WTC11 (cell line): Measurements from ENCODE around the gene NAT9. TPM values are rescaled to one million over a fixed set of nuclear protein-coding genes. Genes with fewer than 3 reads are reported as not detected.

Source experiments
- ATAC-seq: fragments of 200-7000 bp; cut with Tn5 transposase; 2 replicates; pipeline ENCODE4 v1.10.0; 2021; ENCODE audit warnings: mild to moderate bottlenecking, moderate library complexity
- CTCF ChIA-PET: fragments of 300-600 bp; sonication (Branson Sonifier 250); formaldehyde crosslinking; loops from one replicate; lab custom pipeline; 2021; ENCODE audit warnings: antibody characterized with exemption; lab: Charles Lee
- POLR2A ChIA-PET: fragments of 350-600 bp; sonication (Branson Sonifier 250); formaldehyde crosslinking; loops from one replicate; lab custom pipeline; 2021; ENCODE audit warnings: antibody characterized with exemption; lab: Charles Lee
- DNase-seq: peaks from one replicate; pipeline ENCODE4 v3.0.0; 2021; ENCODE audit warnings: low spot score
- H3K27ac Mint-ChIP-seq: 2 replicates; pipeline ENCODE4 v1.8.0; 2021; ENCODE audit warnings: mixed read lengths
- H3K27me3 Mint-ChIP-seq: 2 replicates; pipeline ENCODE4 v1.8.0; 2021; ENCODE audit warnings: low read depth, mild to moderate bottlenecking, moderate library complexity, mixed read lengths
- H3K36me3 Mint-ChIP-seq: 2 replicates; pipeline ENCODE4 v1.8.0; 2021; ENCODE audit warnings: mixed read lengths
- H3K4me1 Mint-ChIP-seq: 2 replicates; pipeline ENCODE4 v1.8.0; 2022; ENCODE audit warnings: mixed read lengths
- H3K4me3 Mint-ChIP-seq: 2 replicates; pipeline ENCODE4 v1.8.0; 2021; ENCODE audit warnings: mild to moderate bottlenecking, moderate library complexity, mixed read lengths
- H3K9me3 Mint-ChIP-seq: 2 replicates; pipeline ENCODE4 v1.8.0; 2021; ENCODE audit warnings: mixed read lengths
- ATF1 ChIP-seq: sonication (generic); formaldehyde crosslinking; IDR thresholded peaks from 2 replicates; pipeline ENCODE4 v1.8.1; 2023; ENCODE audit warnings: mild to moderate bottlenecking, moderate library complexity, missing genetic modification reagents
- CREB1 ChIP-seq: sonication (generic); formaldehyde crosslinking; IDR thresholded peaks from 2 replicates; pipeline ENCODE4 v1.8.0; 2023; ENCODE audit warnings: mild to moderate bottlenecking, missing genetic modification reagents
- FOXJ3 ChIP-seq: sonication (generic); formaldehyde crosslinking; IDR thresholded peaks from 2 replicates; pipeline ENCODE4 v1.9.0; 2021; ENCODE audit warnings: missing genetic modification reagents, mild to moderate bottlenecking, borderline replicate concordance
- HMGA2 ChIP-seq: fragments of 250-450 bp; sonication (Bioruptor Pico); IDR thresholded peaks from 2 replicates; pipeline ENCODE4 v1.4.0; 2021; ENCODE audit warnings: mild to moderate bottlenecking, moderate library complexity
- IRF2 ChIP-seq: sonication (generic); formaldehyde crosslinking; IDR thresholded peaks from 2 replicates; pipeline ENCODE4 v1.8.0; 2022; ENCODE audit warnings: low read depth, missing genetic modification reagents, borderline replicate concordance
- JUN ChIP-seq: sonication (generic); formaldehyde crosslinking; IDR thresholded peaks from 2 replicates; pipeline ENCODE4 v1.8.0; 2023; ENCODE audit warnings: mild to moderate bottlenecking, missing genetic modification reagents
- NFATC4 ChIP-seq: fragments of 250-450 bp; sonication (Bioruptor Pico); IDR thresholded peaks from 2 replicates; pipeline ENCODE4 v1.9.0; 2021; ENCODE audit warnings: mild to moderate bottlenecking
- NFE2L1 ChIP-seq: sonication (generic); formaldehyde crosslinking; IDR thresholded peaks from 2 replicates; pipeline ENCODE4 v1.8.1; 2023; ENCODE audit warnings: missing genetic modification reagents
- NFYB ChIP-seq: sonication (generic); formaldehyde crosslinking; conservative IDR thresholded peaks from 2 replicates; pipeline ENCODE4 v1.8.0; 2022; ENCODE audit warnings: low read depth, missing genetic modification reagents
- TEAD1 ChIP-seq: sonication (generic); formaldehyde crosslinking; IDR thresholded peaks from 2 replicates; pipeline ENCODE4 v1.8.0; 2022; ENCODE audit warnings: mild to moderate bottlenecking, missing genetic modification reagents
- ZNF138 ChIP-seq: sonication (generic); formaldehyde crosslinking; conservative IDR thresholded peaks from 2 replicates; pipeline ENCODE4 v1.8.1; 2022; ENCODE audit warnings: mild to moderate bottlenecking, moderate library complexity, missing genetic modification reagents
- ZNF317 ChIP-seq: sonication (generic); formaldehyde crosslinking; IDR thresholded peaks from 2 replicates; pipeline ENCODE4 v1.8.1; 2023; ENCODE audit warnings: low read depth, mild to moderate bottlenecking, moderate library complexity, missing genetic modification reagents, borderline replicate concordance
- total RNA-seq: library from RNA; stranded (reverse); gene quantifications from 3 replicates; pipeline ENCODE4 v1.2.3, GENCODE V29; 2021
- TF ChIP-seq, protein P1 (sequence below): fragments of 200-600 bp; IDR thresholded peaks from 2 replicates; pipeline ENCODE4 v1.8.0; 2022; ENCODE audit warnings: antibody characterized with exemption
- TF ChIP-seq, protein P2 (sequence below): fragments of 250-450 bp; sonication (Bioruptor Pico); IDR thresholded peaks from 2 replicates; pipeline ENCODE4 v1.9.0; 2021; ENCODE audit warnings: mild to moderate bottlenecking
- TF ChIP-seq, protein P3 (sequence below): fragments of 250-450 bp; sonication (Bioruptor Pico); IDR thresholded peaks from 2 replicates; pipeline ENCODE4 v1.9.0; 2021; ENCODE audit warnings: mild to moderate bottlenecking
- TF ChIP-seq, protein P4 (sequence below): fragments of 250-450 bp; sonication (Bioruptor Pico); IDR thresholded peaks from 2 replicates; pipeline ENCODE4 v2.1.2; 2022; ENCODE audit warnings: mild to moderate bottlenecking, moderate library complexity
- TF ChIP-seq, protein P5 (sequence below): sonication (generic); formaldehyde crosslinking; conservative IDR thresholded peaks from 2 replicates; pipeline ENCODE4 v1.8.1; 2022; ENCODE audit warnings: mild to moderate bottlenecking, missing genetic modification reagents
- TF ChIP-seq, protein P6 (sequence below): sonication (generic); formaldehyde crosslinking; IDR thresholded peaks from 2 replicates; pipeline ENCODE4 v1.8.1; 2023; ENCODE audit warnings: mild to moderate bottlenecking, missing genetic modification reagents, borderline replicate concordance

The NAT9 gene
- total RNA-seq, 1 experiment from 2014 or later = 67.1 TPM

DNA sequence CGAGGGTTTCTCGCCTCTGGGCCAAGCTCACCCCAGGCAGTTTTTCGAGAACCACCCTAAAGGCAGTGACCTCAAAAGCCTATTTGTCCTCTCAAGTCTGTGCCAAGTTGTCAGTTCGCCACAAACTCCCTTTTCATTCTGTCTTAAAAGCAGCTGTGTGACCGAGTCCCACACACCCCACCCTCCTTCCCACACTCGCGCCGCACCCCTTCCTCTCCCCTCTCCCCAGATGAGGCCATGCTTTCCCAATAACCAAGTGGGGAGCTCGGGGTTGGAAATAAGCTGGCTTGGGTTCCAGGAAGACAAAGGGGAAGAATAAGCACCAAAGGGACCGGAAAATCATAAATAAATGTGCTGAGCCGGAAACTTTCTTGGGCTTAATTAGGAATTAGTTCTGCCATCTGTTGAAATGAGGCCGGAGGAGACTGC lies 46.8 kb upstream of the NAT9 start (continued):
- TF ChIP-seq, protein P1, sequence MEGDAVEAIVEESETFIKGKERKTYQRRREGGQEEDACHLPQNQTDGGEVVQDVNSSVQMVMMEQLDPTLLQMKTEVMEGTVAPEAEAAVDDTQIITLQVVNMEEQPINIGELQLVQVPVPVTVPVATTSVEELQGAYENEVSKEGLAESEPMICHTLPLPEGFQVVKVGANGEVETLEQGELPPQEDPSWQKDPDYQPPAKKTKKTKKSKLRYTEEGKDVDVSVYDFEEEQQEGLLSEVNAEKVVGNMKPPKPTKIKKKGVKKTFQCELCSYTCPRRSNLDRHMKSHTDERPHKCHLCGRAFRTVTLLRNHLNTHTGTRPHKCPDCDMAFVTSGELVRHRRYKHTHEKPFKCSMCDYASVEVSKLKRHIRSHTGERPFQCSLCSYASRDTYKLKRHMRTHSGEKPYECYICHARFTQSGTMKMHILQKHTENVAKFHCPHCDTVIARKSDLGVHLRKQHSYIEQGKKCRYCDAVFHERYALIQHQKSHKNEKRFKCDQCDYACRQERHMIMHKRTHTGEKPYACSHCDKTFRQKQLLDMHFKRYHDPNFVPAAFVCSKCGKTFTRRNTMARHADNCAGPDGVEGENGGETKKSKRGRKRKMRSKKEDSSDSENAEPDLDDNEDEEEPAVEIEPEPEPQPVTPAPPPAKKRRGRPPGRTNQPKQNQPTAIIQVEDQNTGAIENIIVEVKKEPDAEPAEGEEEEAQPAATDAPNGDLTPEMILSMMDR = no peak
- TF ChIP-seq TEAD1 (CRISPR knock-in tag) = no peak
- no peak for TF ChIP-seq JUN (CRISPR knock-in tag)
- TF ChIP-seq CREB1 (CRISPR knock-in tag) = no peak
- no peak for TF ChIP-seq HMGA2

DNA sequence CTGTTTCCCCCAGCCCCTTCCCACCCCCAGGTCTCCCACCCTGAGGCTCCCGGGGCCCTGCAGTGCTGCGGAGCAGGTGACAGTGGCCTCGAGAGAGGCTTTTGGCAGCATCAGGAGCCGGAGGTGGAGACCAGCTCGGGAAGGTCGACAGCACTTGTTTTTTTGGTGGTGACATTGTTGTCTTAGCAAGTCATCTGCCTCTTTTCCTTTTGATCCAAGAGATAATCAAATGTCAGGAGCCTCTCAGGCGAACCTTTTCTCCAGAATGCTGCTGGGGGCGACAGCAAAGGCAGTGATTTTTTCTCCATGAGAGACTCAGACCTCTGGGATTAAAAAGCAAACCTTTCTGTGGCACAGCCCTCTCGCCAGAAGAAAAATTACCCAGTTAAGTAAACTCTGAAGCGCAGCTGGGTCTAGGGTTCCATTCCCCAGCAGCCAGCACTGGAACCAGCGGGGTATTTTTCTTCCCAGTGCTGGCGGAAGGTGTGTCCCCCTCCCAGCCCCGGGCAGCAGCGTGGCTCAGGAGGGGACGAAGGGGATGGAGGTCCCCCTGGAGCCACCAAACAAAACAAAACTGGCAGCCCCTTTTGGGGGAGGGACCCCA lies 46.3 kb upstream of the NAT9 start:
- Mint-ChIP-seq H3K27me3 (peaks cover 2% of the 10 kb centered on the region; the same call in 1 of the 2 replicates), H3K4me3 (no peak overlapping the region), H3K4me1 (no peaks in the 10 kb centered on the region), H3K9me3 (no peaks in the 10 kb centered on the region), H3K27ac (no peak overlapping the region), H3K36me3 (no peaks in the 10 kb centered on the region)
- TF ChIP-seq HMGA2 = no peak
- no peak for TF ChIP-seq NFYB (CRISPR knock-in tag)
- TF ChIP-seq ATF1 (CRISPR knock-in tag) = no peak
- no peak for ATAC-seq
- DNase-seq = no peak
- ChIA-PET CTCF (interaction anchor here (2.0 kb wide), 1 partner anchor 21 kb away, joined by 9 read pairs; no protein-coding TSS in a partner anchor), POLR2A (no interaction called here)

DNA sequence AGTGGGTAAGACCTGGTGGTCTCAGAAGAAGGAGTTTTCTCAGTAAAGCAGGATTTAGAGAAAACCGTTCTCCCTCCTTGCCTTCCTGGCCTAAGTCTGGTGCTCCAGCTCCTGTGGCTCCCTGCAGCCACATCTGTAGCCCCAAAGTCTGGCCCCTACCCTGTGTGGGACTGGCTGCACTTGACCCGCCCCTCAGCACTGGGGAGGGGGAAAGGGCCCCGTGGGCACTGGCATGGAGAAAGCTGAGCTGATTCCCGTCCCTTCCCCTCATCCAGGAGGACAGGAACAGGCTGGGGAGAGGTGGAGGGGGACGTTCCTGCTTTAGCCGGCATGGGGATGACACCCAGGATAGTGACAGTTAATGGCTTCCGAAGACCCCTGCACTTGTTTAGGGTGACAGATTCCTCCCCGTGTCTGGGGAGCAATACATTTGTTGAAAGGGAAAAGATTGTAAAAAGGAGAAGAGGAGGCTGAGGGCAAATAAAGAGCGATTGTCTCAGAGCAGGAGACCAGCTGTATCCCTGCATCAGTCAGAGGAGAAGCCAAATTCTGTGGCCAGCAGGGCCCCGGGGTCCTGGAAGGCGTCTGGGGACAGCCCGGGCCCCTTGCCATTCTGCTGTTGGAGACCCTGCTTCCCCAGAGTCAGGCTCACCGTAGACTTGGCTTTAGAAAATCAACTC lies 45.6 kb upstream of the NAT9 start:
- ChIA-PET POLR2A (no interaction called here), CTCF (interaction anchor here (0.6 to 2.0 kb wide), 4 partner anchors 21 to 40 kb away, joined by 3 to 9 read pairs (median 4); no protein-coding TSS in a partner anchor)
- H3K36me3 Mint-ChIP-seq = no peaks in the 10 kb centered on the region; the same call in 1 of the 2 replicates
- H3K27ac Mint-ChIP-seq = no peak overlapping the region
- H3K4me1 Mint-ChIP-seq = no peaks in the 10 kb centered on the region
- H3K27me3 Mint-ChIP-seq = peaks cover 2% of the 10 kb centered on the region; the same call in 1 of the 2 replicates
- DNase-seq (no peak), ATAC-seq (no peak)
- no peak overlapping the region for H3K4me3 Mint-ChIP-seq
- H3K9me3 Mint-ChIP-seq = no peaks in the 10 kb centered on the region
- no peak for TF ChIP-seq HMGA2
- TF ChIP-seq, protein P2, sequence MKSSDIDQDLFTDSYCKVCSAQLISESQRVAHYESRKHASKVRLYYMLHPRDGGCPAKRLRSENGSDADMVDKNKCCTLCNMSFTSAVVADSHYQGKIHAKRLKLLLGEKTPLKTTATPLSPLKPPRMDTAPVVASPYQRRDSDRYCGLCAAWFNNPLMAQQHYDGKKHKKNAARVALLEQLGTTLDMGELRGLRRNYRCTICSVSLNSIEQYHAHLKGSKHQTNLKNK = no peak
- TF ChIP-seq NFATC4 (CRISPR knock-in tag) = no peak
- no peak for TF ChIP-seq NFE2L1
- TF ChIP-seq, protein P3, sequence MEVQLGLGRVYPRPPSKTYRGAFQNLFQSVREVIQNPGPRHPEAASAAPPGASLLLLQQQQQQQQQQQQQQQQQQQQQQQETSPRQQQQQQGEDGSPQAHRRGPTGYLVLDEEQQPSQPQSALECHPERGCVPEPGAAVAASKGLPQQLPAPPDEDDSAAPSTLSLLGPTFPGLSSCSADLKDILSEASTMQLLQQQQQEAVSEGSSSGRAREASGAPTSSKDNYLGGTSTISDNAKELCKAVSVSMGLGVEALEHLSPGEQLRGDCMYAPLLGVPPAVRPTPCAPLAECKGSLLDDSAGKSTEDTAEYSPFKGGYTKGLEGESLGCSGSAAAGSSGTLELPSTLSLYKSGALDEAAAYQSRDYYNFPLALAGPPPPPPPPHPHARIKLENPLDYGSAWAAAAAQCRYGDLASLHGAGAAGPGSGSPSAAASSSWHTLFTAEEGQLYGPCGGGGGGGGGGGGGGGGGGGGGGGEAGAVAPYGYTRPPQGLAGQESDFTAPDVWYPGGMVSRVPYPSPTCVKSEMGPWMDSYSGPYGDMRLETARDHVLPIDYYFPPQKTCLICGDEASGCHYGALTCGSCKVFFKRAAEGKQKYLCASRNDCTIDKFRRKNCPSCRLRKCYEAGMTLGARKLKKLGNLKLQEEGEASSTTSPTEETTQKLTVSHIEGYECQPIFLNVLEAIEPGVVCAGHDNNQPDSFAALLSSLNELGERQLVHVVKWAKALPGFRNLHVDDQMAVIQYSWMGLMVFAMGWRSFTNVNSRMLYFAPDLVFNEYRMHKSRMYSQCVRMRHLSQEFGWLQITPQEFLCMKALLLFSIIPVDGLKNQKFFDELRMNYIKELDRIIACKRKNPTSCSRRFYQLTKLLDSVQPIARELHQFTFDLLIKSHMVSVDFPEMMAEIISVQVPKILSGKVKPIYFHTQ (CRISPR knock-in tag) = no peak
- no peak for TF ChIP-seq FOXJ3 (CRISPR knock-in tag)
- no peak for TF ChIP-seq ZNF317 (CRISPR knock-in tag)
- TF ChIP-seq, protein P4, sequence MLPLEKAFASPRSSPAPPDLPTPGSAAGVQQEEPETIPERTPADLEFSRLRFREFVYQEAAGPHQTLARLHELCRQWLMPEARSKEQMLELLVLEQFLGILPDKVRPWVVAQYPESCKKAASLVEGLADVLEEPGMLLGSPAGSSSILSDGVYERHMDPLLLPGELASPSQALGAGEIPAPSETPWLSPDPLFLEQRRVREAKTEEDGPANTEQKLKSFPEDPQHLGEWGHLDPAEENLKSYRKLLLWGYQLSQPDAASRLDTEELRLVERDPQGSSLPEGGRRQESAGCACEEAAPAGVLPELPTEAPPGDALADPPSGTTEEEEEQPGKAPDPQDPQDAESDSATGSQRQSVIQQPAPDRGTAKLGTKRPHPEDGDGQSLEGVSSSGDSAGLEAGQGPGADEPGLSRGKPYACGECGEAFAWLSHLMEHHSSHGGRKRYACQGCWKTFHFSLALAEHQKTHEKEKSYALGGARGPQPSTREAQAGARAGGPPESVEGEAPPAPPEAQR (CRISPR knock-in tag) = no peak
- TF ChIP-seq, protein P1 = no peak
- TF ChIP-seq ZNF138 (CRISPR knock-in tag) = no peak
- TF ChIP-seq, protein P5, sequence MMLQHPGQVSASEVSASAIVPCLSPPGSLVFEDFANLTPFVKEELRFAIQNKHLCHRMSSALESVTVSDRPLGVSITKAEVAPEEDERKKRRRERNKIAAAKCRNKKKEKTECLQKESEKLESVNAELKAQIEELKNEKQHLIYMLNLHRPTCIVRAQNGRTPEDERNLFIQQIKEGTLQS (CRISPR knock-in tag) = no peak
- no peak for TF ChIP-seq NFYB (CRISPR knock-in tag)
- TF ChIP-seq IRF2 (CRISPR knock-in tag) = no peak
- TF ChIP-seq, protein P6, sequence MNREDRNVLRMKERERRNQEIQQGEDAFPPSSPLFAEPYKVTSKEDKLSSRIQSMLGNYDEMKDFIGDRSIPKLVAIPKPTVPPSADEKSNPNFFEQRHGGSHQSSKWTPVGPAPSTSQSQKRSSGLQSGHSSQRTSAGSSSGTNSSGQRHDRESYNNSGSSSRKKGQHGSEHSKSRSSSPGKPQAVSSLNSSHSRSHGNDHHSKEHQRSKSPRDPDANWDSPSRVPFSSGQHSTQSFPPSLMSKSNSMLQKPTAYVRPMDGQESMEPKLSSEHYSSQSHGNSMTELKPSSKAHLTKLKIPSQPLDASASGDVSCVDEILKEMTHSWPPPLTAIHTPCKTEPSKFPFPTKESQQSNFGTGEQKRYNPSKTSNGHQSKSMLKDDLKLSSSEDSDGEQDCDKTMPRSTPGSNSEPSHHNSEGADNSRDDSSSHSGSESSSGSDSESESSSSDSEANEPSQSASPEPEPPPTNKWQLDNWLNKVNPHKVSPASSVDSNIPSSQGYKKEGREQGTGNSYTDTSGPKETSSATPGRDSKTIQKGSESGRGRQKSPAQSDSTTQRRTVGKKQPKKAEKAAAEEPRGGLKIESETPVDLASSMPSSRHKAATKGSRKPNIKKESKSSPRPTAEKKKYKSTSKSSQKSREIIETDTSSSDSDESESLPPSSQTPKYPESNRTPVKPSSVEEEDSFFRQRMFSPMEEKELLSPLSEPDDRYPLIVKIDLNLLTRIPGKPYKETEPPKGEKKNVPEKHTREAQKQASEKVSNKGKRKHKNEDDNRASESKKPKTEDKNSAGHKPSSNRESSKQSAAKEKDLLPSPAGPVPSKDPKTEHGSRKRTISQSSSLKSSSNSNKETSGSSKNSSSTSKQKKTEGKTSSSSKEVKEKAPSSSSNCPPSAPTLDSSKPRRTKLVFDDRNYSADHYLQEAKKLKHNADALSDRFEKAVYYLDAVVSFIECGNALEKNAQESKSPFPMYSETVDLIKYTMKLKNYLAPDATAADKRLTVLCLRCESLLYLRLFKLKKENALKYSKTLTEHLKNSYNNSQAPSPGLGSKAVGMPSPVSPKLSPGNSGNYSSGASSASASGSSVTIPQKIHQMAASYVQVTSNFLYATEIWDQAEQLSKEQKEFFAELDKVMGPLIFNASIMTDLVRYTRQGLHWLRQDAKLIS (CRISPR knock-in tag) = no peak
